ENCODE results near the gene YIPF2.

The YIPF2 gene

DNA sequence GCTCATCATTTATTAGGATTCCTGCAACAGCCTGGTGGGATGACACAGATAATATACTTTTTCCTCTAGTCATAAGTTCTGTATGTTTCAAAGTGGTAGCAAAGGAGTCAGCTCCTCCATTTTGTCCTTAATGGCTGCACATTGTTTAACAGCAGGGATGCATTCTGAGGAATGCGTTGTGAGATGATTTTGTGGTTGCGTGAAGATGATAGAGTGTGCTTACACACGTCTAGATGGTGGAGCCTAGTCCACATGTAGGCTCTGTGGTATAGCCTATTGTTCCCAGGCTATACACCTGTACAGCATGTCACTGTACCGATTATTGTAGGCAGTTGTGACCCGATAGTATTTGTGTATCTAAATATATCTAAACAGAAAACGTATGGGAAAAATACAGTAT, 37.0 kb upstream of the YIPF2 start:
- peaks cover 13% of the 10 kb centered on the region; the same call in 1 of the 2 replicates for H4K20me1 ChIP-seq (ENCODE audit: insufficient read depth, low read length)
- peaks cover 87% of the 10 kb centered on the region for H3K79me2 ChIP-seq (ENCODE audit: low read length)
- no peak for DNase-seq
- H3K4me1 ChIP-seq (ENCODE audit: low read length) = peaks cover 16% of the 10 kb centered on the region
- no peak overlapping the region for H3K4me2 ChIP-seq (ENCODE audit: low read depth, low read length)
- H3K27me3 ChIP-seq (replicated peaks; ENCODE audit: insufficient read depth, low read length) = no peaks in the 10 kb centered on the region
- no peak overlapping the region for H3K9ac ChIP-seq (ENCODE audit: low read length)
- no peak overlapping the region for H2AFZ ChIP-seq (ENCODE audit: low read length)
- peaks cover 24% of the 10 kb centered on the region for H3F3A ChIP-seq (ENCODE audit: insufficient read depth, low read length)
- no peaks in the 10 kb centered on the region for H3K9me3 ChIP-seq (replicated peaks; ENCODE audit: insufficient read depth, low read length)
- H3K9me2 ChIP-seq (replicated peaks; ENCODE audit: insufficient read depth, low read length) = no peaks in the 10 kb centered on the region
- H3K4me3 ChIP-seq (ENCODE audit: low read length) = no peak overlapping the region
- no peak overlapping the region for H3K27ac ChIP-seq (ENCODE audit: low read length)
- TF ChIP-seq, protein P1, sequence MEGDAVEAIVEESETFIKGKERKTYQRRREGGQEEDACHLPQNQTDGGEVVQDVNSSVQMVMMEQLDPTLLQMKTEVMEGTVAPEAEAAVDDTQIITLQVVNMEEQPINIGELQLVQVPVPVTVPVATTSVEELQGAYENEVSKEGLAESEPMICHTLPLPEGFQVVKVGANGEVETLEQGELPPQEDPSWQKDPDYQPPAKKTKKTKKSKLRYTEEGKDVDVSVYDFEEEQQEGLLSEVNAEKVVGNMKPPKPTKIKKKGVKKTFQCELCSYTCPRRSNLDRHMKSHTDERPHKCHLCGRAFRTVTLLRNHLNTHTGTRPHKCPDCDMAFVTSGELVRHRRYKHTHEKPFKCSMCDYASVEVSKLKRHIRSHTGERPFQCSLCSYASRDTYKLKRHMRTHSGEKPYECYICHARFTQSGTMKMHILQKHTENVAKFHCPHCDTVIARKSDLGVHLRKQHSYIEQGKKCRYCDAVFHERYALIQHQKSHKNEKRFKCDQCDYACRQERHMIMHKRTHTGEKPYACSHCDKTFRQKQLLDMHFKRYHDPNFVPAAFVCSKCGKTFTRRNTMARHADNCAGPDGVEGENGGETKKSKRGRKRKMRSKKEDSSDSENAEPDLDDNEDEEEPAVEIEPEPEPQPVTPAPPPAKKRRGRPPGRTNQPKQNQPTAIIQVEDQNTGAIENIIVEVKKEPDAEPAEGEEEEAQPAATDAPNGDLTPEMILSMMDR (IDR thresholded peaks at IDR 0.05; ENCODE audit: low read length) = no peak
- TF ChIP-seq EZH2 (optimal IDR thresholded peaks at IDR 0.05; ENCODE audit: low read depth, low read length) (no peak), EZH2phosphoT487 (IDR thresholded peaks at IDR 0.05; ENCODE audit: low read length) (no peak)
- no peaks in the 10 kb centered on the region for H3K36me3 ChIP-seq (replicated peaks; ENCODE audit: insufficient read depth, low read length)

DNA sequence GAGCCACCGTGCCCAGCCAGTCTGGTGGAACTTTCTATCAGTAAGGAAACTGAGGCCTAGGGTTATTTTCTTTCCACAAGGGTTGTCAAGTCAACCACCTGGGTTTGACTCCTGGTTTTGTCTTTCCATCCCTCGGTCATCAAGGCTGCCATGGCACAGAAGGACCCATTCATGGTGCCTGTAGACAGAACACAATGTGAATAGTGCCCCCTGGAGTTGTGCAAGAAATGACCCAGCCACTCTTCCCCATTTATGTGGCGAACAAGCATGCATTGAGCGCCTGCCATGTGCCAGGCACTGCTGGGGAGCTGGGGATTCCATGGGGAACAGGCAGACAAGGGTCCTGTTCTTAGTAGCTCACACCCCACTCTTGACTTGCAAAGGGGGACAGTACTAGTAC, 36.5 kb upstream of the YIPF2 start:
- no peaks in the 10 kb centered on the region for H3K9me3 ChIP-seq (replicated peaks; ENCODE audit: insufficient read depth, low read length)
- H2AFZ ChIP-seq (ENCODE audit: low read length) = no peak overlapping the region
- no peak overlapping the region for H3K27ac ChIP-seq (ENCODE audit: low read length)
- peaks cover 87% of the 10 kb centered on the region for H3K79me2 ChIP-seq (ENCODE audit: low read length)
- peaks cover 13% of the 10 kb centered on the region; the same call in 1 of the 2 replicates for H4K20me1 ChIP-seq (ENCODE audit: insufficient read depth, low read length)
- no peak overlapping the region for H3K4me2 ChIP-seq (ENCODE audit: low read depth, low read length)
- H3K4me1 ChIP-seq (ENCODE audit: low read length) = peaks cover 16% of the 10 kb centered on the region
- no peaks in the 10 kb centered on the region for H3K9me2 ChIP-seq (replicated peaks; ENCODE audit: insufficient read depth, low read length)
- DNase-seq = no peak
- no peak overlapping the region for H3K9ac ChIP-seq (ENCODE audit: low read length)
- H3K27me3 ChIP-seq (replicated peaks; ENCODE audit: insufficient read depth, low read length) = no peaks in the 10 kb centered on the region
- TF ChIP-seq, protein P1 (IDR thresholded peaks at IDR 0.05; ENCODE audit: low read length) = no peak
- TF ChIP-seq EZH2 (optimal IDR thresholded peaks at IDR 0.05; ENCODE audit: low read depth, low read length) (no peak), EZH2phosphoT487 (IDR thresholded peaks at IDR 0.05; ENCODE audit: low read length) (no peak)
- peaks cover 24% of the 10 kb centered on the region for H3F3A ChIP-seq (ENCODE audit: insufficient read depth, low read length)
- H3K36me3 ChIP-seq (replicated peaks; ENCODE audit: insufficient read depth, low read length) = no peaks in the 10 kb centered on the region
- H3K4me3 ChIP-seq (ENCODE audit: low read length) = no peak overlapping the region

DNA sequence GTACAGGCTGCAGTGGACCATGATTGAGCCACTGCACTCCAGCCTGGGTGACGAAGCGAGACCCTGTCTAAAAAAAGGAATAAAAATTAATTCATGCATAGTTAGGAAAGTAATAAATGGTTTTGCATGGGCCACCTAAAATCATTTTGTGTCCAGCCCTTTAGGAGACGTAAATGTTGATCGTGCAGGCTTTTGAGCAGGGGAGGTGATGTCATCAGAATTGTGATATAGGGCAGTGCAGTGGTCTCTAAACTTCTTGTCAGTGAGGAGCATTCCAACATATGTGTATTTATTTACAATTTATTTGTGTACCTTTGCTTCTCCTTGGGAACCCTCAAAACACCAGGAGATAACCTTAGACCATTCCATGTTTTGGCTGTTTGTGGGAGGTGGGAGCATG, 35.4 kb upstream of the YIPF2 start:
- peak overlapping the region; percentile 72 for H3K4me2 ChIP-seq (ENCODE audit: low read depth, low read length)
- peaks cover 80% of the 10 kb centered on the region for H3K79me2 ChIP-seq (ENCODE audit: low read length)
- peaks cover 11% of the 10 kb centered on the region; the same call in 1 of the 2 replicates for H4K20me1 ChIP-seq (ENCODE audit: insufficient read depth, low read length)
- H3K9ac ChIP-seq (ENCODE audit: low read length) = peak overlapping the region; percentile 6; the same call in 1 of the 2 replicates
- H3K4me3 ChIP-seq (ENCODE audit: low read length) = peak overlapping the region; percentile 2; the same call in 1 of the 2 replicates
- peak overlapping the region; percentile 77; the same call in 1 of the 2 replicates for H3K27ac ChIP-seq (ENCODE audit: low read length)
- H3K27me3 ChIP-seq (replicated peaks; ENCODE audit: insufficient read depth, low read length) = no peaks in the 10 kb centered on the region
- H3K9me2 ChIP-seq (replicated peaks; ENCODE audit: insufficient read depth, low read length) = no peaks in the 10 kb centered on the region
- peaks cover 24% of the 10 kb centered on the region for H3F3A ChIP-seq (ENCODE audit: insufficient read depth, low read length)
- H3K4me1 ChIP-seq (ENCODE audit: low read length) = peaks cover 19% of the 10 kb centered on the region
- no peaks in the 10 kb centered on the region for H3K36me3 ChIP-seq (replicated peaks; ENCODE audit: insufficient read depth, low read length)
- no peak for DNase-seq
- H3K9me3 ChIP-seq (replicated peaks; ENCODE audit: insufficient read depth, low read length) = no peaks in the 10 kb centered on the region
- no peak overlapping the region for H2AFZ ChIP-seq (ENCODE audit: low read length)
- TF ChIP-seq EZH2 (optimal IDR thresholded peaks at IDR 0.05; ENCODE audit: low read depth, low read length) = no peak
- no peak for TF ChIP-seq EZH2phosphoT487 (IDR thresholded peaks at IDR 0.05; ENCODE audit: low read length)
- TF ChIP-seq, protein P1 (IDR thresholded peaks at IDR 0.05; ENCODE audit: low read length) = no peak
